Mammary epithelial cell (primary cell): ENCODE measurements around the gene ZNF76.

Source experiments
- EZH2 ChIP-seq: IDR thresholded peaks from 2 replicates; pipeline ENCODE4 v1.6.1; 2012; ENCODE audit warnings: low read length, inconsistent platforms, borderline replicate concordance
- TF ChIP-seq, protein P1 (sequence below), 2 donors: IDR thresholded peaks in 1 of 2; conservative IDR thresholded peaks in 1 of 2; 2 replicates each; pipeline ENCODE4 v1.5.1; 2011 to 2012; ENCODE audit warnings: inconsistent platforms in 2 of 2, low read length in 2 of 2, mild to moderate bottlenecking in 2 of 2, control low read depth in 1 of 2, low read depth in 1 of 2; ENCODE audit not compliant: insufficient read depth in 1 of 2; ENCODE audit errors: extremely low read depth in 1 of 2

DNA sequence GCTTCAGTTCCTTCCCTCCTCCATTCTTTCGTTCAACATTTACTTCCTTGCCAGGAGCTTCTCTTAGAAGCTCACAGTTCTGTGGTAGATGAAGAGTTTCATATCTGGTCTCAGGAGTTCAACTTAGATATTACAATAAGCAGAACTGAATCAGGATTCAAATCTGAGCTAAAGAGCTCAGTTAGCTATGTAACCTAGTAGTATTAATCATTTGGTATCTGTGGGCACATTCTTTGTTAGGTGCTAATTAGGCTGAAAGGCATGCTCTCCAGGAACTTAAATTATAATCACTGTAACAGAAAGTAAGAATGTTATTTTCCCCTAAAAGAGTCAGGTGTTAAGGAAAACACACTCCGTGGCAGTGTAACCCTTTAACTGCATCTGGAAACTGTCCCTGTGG, 8.4 kb downstream of the ZNF76 start:
- TF ChIP-seq, protein P1, sequence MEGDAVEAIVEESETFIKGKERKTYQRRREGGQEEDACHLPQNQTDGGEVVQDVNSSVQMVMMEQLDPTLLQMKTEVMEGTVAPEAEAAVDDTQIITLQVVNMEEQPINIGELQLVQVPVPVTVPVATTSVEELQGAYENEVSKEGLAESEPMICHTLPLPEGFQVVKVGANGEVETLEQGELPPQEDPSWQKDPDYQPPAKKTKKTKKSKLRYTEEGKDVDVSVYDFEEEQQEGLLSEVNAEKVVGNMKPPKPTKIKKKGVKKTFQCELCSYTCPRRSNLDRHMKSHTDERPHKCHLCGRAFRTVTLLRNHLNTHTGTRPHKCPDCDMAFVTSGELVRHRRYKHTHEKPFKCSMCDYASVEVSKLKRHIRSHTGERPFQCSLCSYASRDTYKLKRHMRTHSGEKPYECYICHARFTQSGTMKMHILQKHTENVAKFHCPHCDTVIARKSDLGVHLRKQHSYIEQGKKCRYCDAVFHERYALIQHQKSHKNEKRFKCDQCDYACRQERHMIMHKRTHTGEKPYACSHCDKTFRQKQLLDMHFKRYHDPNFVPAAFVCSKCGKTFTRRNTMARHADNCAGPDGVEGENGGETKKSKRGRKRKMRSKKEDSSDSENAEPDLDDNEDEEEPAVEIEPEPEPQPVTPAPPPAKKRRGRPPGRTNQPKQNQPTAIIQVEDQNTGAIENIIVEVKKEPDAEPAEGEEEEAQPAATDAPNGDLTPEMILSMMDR (conservative IDR thresholded peaks at IDR 0.05 in 1 of 2, IDR thresholded peaks at IDR 0.05 in 1 of 2; ENCODE audit: extremely low read depth in 1 of 2, insufficient read depth in 1 of 2, low read depth in 1 of 2, low read length in 2 of 2): no peak
- no peak for TF ChIP-seq EZH2
